Muscle of back (tissue), 11 donors: ENCODE measurements around the gene KAZN. TPM values are rescaled to one million over a fixed set of nuclear protein-coding genes. Genes with fewer than 3 reads are reported as not detected.

Source experiments
- DNase-seq, 3 donors: peaks; one replicate each; pipeline versions ENCODE4 v3.0.0 to v3.0.0-alpha.2; 2013
- polyA plus RNA-seq, 10 donors: library from polyadenylated mRNA; unstranded; fragments of 120-200 nt; gene quantifications; one replicate each; pipeline ENCODE4 v1.2.1, GENCODE V29; 2013; ENCODE audit not compliant: insufficient read length in 10 of 10

Gene KAZN
- polyA plus RNA-seq, 10 donors, result 10.8 to 16.9 (median 13.7) TPM

- DNase-seq, result no peak
Measured at GRCh38 chr1:14881775-14882672, 283.5 kb downstream of the KAZN start.

DNA sequence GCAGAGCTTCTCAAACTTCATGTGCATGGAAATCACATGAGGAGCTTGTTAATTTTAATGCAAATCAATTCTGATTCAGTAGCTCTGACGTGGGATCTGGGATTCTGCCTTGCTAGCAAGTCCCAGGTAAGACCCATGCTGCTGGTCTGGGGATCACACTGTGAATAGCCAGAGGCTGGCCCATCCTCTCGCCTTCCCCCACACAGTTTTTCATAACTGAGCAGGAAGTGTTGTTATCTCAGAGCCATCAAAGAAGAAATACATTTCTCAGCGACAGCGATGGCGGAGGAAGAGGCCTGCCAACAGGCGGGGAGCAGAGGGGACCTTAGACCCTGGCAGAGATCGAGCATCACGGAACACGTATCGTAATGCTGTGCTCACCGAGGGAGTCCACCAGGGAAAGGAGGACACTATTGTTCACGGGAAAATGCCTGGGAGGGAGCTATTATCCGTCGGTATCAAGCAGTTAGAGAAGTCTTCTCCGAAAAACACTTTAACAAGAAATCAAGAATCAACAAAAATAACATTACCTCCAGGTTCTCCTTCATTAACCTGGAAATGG is 286.2 kb downstream of the KAZN start:
- DNase-seq, result no peak

DNA sequence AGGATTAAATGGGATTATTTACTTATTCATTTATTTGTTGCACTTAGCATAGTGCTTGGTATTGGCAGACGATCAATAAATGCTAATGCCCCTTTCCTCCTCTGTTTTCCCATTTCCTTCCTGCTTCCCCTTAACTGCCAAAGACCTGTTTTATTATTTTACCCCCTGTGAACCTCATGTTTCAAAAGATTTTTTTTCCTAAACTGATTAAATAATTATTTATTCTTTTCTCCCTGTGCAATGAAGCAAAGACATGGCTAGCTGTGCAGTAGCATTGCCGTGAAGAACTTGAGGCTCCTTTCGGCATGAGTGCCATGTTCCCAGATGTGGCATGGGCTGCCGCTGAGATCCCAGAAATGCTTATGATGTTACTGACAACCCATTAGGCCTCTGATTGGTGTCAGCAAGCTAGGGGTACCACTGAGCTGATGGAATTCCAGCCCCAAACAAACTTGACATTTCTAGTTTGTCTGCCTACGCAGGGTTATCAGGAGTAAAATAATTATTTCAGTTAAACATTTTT is 288.6 kb downstream of the KAZN start:
- DNase-seq, result no peak

DNA sequence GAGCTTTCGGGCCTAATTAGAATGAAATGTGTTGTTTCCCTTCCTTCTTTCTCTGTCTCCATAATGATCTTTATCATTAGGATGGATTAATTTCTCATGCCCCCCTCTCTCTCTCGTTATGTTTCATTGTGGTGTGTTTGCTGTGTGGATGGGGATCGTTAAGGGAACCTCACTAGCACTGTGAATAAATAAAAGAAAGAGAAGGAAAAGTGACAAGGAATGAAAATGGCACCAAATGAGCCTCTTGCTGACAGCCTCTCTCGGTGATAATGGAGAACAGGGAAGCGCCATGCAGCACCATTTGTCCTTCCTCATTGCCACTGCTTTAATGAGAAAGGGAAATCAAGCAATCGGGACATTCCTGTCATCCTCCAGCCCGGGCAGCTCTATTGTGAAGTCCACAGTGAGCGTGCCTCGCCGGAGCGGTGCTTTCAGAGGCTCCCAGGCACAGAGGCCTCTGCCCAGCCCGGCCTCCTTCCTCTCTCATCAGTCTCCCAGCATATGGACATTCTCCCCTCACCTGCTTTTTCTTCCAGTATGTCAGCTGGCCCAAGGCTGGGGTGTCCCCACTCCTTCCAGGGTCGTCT is 289.4 kb downstream of the KAZN start:
- DNase-seq, result no peak

DNA sequence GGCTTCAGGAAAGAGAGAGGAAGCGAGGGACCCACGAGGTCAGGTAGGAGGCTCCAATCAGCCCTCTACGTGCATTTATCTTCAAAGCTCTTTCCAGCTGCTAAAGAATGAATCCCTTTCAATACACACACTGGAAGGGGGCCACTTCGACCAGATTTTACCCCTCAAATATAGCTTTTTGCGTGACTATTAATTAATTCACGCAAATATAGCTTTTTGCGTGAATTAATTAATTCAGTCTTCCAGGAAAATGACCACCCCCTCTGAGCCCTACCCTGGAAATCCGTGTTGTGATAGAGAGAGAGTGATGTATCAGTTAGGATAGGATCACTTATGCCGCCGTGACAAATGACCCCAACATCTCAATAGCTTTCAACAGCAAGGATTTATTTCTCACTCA is 289.9 kb downstream of the KAZN start:
- no peak for DNase-seq

GRCh38 chr1:14889825-14890440 is 291.4 kb downstream of the KAZN start:
- no peak for DNase-seq

GRCh38 chr1:14891991-14892390 is 293.5 kb downstream of the KAZN start:
- no peak for DNase-seq

DNA sequence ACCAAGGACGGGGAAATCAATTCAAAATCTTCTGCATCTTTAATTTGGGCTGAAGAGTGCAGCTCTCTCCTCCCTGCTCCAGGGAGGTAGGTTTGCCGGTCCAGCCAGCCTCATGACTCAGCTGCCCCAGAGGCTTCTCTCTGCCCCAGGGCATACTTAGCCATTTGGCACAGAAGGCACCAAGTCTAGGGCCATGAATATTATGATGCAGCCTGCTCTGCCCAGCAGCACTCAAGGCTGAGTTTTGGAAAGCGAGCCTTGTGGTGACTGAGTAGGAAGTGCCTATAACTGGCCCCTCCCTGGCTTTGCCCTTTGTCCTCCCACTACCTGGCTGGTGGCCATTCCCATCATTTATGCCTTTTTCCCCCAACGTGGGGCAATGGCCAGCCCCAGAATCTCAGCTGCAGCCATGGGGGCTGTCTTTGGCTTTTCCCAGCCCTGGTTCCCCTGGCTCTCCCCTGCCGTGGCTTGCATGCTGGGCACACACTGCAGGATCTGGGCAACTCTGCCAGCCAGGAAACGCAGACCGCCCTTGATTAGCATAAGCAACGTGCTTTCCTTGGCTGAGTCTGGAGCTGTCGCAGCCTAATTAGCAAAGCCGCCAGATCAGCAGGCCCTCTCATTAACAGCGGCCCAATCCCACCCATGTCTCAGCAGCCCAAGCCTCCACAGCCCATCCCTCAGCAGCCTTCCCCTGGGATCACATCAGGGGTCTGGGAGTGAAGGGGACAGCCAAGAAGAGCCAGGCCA is 296.5 kb downstream of the KAZN start:
- no peak for DNase-seq

DNA sequence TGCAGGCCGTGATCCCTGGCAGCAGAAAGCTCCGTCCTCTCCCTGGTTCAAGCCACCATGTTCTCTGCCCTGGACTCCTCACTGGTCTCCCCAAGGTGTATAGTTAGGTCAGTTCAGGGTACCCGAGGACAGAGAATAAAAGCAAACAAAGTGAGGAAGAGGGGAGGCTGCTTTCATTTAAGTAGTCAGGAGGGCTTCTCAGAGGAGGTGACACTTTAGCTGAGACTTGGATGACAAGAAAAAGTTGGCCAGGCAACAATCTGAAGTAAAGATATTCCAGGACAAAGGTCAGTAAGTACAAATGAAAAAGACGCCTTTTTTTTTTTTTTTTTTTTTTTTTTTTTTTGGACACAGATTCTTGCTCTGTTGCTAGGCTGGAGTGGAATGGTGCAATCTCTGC is 297.2 kb downstream of the KAZN start:
- DNase-seq, result no peak

DNA sequence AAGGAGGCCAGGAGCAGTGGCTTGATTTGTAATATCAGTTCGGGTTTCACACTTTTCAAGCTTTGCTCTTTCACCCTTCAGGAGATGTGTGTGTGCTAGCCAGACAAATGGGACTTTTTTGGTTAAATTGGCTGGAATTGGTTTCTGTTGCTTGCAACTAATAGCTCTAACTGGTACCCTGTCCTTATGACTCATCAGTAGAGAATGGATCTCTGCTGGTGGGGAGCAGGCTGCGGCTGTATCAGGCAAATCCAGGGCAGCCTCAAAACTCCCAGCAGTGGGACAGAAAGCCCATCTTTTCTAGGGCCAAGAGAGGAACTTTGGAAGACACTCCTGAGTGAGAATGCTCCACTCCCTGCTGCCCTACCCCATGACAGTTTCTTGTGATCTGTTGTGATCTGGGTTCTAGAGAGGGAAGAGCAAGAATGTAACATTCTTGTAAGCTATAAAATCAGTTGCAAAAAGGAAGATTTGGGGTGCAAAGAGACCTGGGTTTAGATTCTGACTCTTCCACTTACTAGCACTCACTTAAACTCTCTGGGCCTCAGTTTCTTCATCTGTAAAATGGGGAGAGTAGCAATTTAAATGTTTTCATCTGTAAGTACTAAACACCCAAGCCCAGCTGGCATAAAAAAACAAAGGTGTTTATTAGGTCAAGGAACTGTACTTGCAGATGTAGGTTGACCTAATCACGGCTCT is 298.0 kb downstream of the KAZN start:
- DNase-seq, result no peak

DNA sequence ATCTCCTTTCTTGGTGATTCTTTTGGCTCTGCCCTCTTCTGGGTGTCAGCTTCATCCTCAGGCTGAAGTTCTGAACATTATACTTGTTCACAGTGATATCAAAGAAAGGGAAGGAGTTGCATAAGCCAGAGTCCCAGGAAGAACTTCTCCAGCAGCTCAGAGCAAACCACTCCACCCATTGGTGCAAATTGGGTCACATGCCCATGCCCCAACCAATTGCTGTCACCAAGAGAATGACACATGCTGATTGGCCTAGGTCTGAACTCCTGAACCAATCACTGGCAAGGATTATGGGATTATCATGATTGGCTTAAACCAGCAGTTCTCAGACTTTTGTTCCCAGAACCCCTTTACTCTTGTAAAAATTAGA is 298.6 kb downstream of the KAZN start:
- no peak for DNase-seq

- DNase-seq, result no peak
Measured at GRCh38 chr1:14897547-14897946, 299.1 kb downstream of the KAZN start.

DNA sequence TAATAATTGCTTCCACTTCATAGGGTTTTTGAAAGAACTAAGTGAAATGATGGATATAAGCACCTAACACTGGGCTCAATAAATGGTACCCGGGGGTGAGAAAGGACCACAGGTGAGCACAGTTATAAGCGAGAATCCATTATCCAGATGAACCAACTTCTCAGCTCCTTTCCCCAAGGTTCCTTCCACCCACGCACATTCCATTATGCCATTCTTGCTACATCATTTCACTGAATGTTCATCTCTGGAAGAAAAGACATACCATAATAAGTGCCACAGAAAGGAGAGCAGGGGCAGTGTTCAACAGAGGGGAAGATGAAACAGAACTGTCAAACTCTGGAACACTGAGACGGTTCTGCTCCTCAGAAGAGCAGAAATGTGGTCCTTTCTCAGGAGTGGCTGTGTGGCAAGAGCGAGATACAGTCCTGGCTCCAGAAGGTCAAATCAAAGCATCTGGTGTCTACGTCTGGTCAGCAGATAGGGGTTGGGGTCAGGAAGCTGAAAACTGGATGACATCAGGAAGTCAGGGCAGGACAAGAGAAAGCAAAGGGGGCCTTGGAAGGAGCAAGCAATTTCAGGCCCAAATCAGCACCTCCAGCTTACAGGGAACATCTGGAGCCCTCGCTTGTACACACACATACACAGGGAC is 299.6 kb downstream of the KAZN start:
- no peak for DNase-seq

- DNase-seq, result no peak
Measured at GRCh38 chr1:14899686-14900085, 301.2 kb downstream of the KAZN start.

DNA sequence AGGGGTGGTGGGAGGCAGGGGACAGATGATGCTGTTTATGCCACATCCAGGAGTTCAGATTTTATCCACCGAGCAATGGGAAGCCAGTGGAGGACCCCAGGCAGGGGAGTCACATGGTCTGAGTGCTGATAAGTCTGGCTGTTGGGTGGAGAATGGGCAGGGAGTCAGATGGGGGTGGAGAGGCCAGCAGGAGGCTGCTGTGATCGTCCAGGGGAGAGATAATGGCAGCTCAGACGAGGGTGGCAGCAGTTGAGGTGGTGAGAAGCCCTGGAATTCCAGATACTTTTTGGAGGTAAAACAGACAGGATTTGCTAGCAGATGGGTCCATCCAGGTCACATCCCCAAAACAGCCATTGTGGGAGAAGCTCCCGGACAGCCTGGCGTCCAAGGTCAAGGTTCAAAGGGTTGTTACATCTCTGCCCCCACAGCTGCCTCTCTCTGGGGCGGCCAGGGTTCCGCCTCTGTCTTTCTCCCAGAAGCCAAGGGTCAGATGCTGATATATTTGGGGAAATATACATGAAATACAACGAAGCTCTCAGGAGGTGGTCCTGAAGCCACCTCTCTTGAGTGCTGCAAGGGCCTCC is 303.0 kb downstream of the KAZN start:
- DNase-seq, result no peak

- DNase-seq, result no peak
Measured at GRCh38 chr1:14903922-14904321, 305.4 kb downstream of the KAZN start.

GRCh38 chr1:14906665-14907064 is 308.2 kb downstream of the KAZN start:
- DNase-seq, result no peak

DNA sequence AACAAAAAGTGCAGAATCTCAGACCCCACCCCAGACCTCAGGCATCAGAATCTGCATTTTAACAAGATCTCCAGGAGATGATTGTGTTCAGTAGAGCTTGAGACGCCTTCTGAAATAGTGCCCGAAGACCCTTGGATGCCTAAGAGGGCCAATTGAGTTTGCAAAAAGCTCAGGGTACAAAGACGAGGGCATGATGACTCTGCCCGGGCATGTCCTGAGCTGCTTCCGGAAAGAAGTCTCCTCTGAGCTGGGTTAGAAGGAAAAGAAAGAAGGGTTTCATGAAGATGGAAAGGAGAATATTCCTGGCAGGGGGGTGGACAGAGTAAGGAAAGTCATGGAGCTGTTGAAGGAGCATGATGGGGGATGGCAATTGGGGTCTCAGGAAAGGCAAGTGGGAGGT is 308.9 kb downstream of the KAZN start:
- no peak for DNase-seq

DNA sequence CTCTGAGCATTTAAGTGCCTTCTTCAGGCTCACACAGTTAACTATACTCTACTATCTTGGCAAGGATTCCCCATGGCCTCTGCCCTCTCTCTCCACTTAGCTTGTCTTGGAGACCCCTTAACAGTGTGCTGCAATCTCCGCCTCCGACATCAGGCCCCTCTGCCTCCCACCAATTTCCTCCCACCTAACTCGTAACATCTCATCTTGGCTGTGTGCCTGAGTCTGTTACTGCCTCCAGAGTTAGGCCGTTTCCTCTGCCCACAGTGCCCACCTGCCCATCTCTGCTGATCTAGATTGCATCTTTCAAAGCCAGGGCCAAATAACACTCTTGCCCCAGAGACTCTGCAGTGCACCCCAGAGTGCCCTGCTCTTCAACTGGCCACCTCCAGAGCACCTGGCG is 310.8 kb downstream of the KAZN start:
- no peak for DNase-seq

GRCh38 chr1:14909920-14910460 is 311.5 kb downstream of the KAZN start:
- no peak for DNase-seq
